Effector memory CD4-positive, alpha-beta T cell (primary cell): ENCODE measurements around the gene CD38.
"Not testable (repeated sequence)": the region's sequence is repeated elsewhere in the genome, so short reads cannot be mapped to it uniquely, and the experiment has no call there.

Experiments
- DNase-seq, 3 donors: peaks; one replicate each; pipeline ENCODE4 v3.0.0-alpha.2; 2020
- H3K27ac ChIP-seq: 2 replicates; pipeline ENCODE4 v1.7.0; 2013; ENCODE audit warnings: mild to moderate bottlenecking, low read length, moderate library complexity; ENCODE audit not compliant: insufficient read depth, poor library complexity, severe bottlenecking
- H3K27me3 ChIP-seq: replicated peaks from 2 replicates; pipeline ENCODE4 v1.7.0; 2013; ENCODE audit warnings: mild to moderate bottlenecking, low read length; ENCODE audit not compliant: insufficient read depth, control insufficient read depth, poor library complexity, severe bottlenecking
- H3K36me3 ChIP-seq: 2 replicates; pipeline ENCODE4 v1.7.0; 2013; ENCODE audit warnings: mild to moderate bottlenecking, low read length, moderate library complexity; ENCODE audit not compliant: control insufficient read depth, insufficient read depth
- H3K4me1 ChIP-seq: 2 replicates; pipeline ENCODE4 v1.7.0; 2013; ENCODE audit warnings: low read length, mild to moderate bottlenecking; ENCODE audit not compliant: control insufficient read depth, insufficient read depth, poor library complexity, severe bottlenecking
- H3K4me3 ChIP-seq: 2 replicates; pipeline ENCODE4 v1.7.0; 2013; ENCODE audit warnings: low read length, low read depth, mild to moderate bottlenecking; ENCODE audit not compliant: insufficient read depth, poor library complexity, severe bottlenecking
- H3K9me3 ChIP-seq: 2 replicates; pipeline ENCODE4 v1.7.0; 2013; ENCODE audit warnings: mild to moderate bottlenecking, low read length, moderate library complexity; ENCODE audit not compliant: control insufficient read depth

The CD38 gene

GRCh38 chr4:15811703-15812337 lies 33.7 kb downstream of the CD38 start:
- Histone ChIP-seq H3K27ac (no peak overlapping the region), H3K27me3 (no peaks in the 10 kb centered on the region), H3K36me3 (no peaks in the 10 kb centered on the region), H3K9me3 (no peaks in the 10 kb centered on the region), H3K4me1 (no peaks in the 10 kb centered on the region), H3K4me3 (no peak overlapping the region)
- no peak for DNase-seq

- Histone ChIP-seq H3K9me3 (no peaks in the 10 kb centered on the region), H3K27ac (no peak overlapping the region), H3K27me3 (no peaks in the 10 kb centered on the region), H3K4me1 (no peaks in the 10 kb centered on the region), H3K36me3 (no peaks in the 10 kb centered on the region), H3K4me3 (no peak overlapping the region)
- DNase-seq: no peak
These were observed 54.7 kb downstream of the CD38 start for GRCh38 chr4:15832523-15833451.

GRCh38 chr4:15833801-15834200 lies 55.7 kb downstream of the CD38 start:
- H3K4me1 ChIP-seq: no peaks in the 10 kb centered on the region
- DNase-seq: no peak
- H3K27ac ChIP-seq: no peak overlapping the region
- no peak overlapping the region for H3K4me3 ChIP-seq
- H3K27me3 ChIP-seq: no peaks in the 10 kb centered on the region
- no peaks in the 10 kb centered on the region for H3K9me3 ChIP-seq
- H3K36me3 ChIP-seq: no peaks in the 10 kb centered on the region

GRCh38 chr4:15836362-15836761 lies 58.2 kb downstream of the CD38 start:
- no peak overlapping the region for H3K27ac ChIP-seq
- no peaks in the 10 kb centered on the region for H3K27me3 ChIP-seq
- no peaks in the 10 kb centered on the region for H3K4me1 ChIP-seq
- H3K9me3 ChIP-seq: no peaks in the 10 kb centered on the region
- H3K4me3 ChIP-seq: no peak overlapping the region
- no peaks in the 10 kb centered on the region for H3K36me3 ChIP-seq
- no peak for DNase-seq

GRCh38 chr4:15837591-15837990 lies 59.5 kb downstream of the CD38 start:
- H3K4me3 ChIP-seq: no peak overlapping the region
- no peaks in the 10 kb centered on the region for H3K36me3 ChIP-seq
- H3K9me3 ChIP-seq: no peaks in the 10 kb centered on the region
- no peaks in the 10 kb centered on the region for H3K4me1 ChIP-seq
- H3K27me3 ChIP-seq: no peaks in the 10 kb centered on the region
- no peak overlapping the region for H3K27ac ChIP-seq
- DNase-seq: no peak

GRCh38 chr4:15841194-15841730 lies 63.1 kb downstream of the CD38 start:
- not testable (repeated sequence) for H3K27ac ChIP-seq, DNase-seq, H3K4me1 ChIP-seq, H3K9me3 ChIP-seq, H3K36me3 ChIP-seq, H3K27me3 ChIP-seq, H3K4me3 ChIP-seq

- Histone ChIP-seq H3K36me3 (no peaks in the 10 kb centered on the region), H3K27me3 (no peaks in the 10 kb centered on the region), H3K27ac (no peak overlapping the region), H3K4me1 (no peaks in the 10 kb centered on the region), H3K9me3 (no peaks in the 10 kb centered on the region), H3K4me3 (no peak overlapping the region)
- no peak for DNase-seq
These were observed 69.6 kb downstream of the CD38 start for GRCh38 chr4:15847746-15848145.

GRCh38 chr4:15848191-15848842 lies 70.2 kb downstream of the CD38 start:
- Histone ChIP-seq H3K36me3 (no peaks in the 10 kb centered on the region), H3K9me3 (no peaks in the 10 kb centered on the region), H3K4me3 (no peak overlapping the region), H3K27ac (no peak overlapping the region), H3K27me3 (no peaks in the 10 kb centered on the region), H3K4me1 (no peaks in the 10 kb centered on the region)
- DNase-seq: no peak

- H3K36me3 ChIP-seq: no peaks in the 10 kb centered on the region
- no peak overlapping the region for H3K4me3 ChIP-seq
- no peak for DNase-seq
- H3K27ac ChIP-seq: no peak overlapping the region
- H3K4me1 ChIP-seq: no peaks in the 10 kb centered on the region
- no peaks in the 10 kb centered on the region for H3K27me3 ChIP-seq
- no peaks in the 10 kb centered on the region for H3K9me3 ChIP-seq
These were observed 73.8 kb downstream of the CD38 start for GRCh38 chr4:15851969-15852368.

- no peaks in the 10 kb centered on the region for H3K27me3 ChIP-seq
- H3K27ac ChIP-seq: no peak overlapping the region
- DNase-seq: no peak
- H3K4me3 ChIP-seq: no peak overlapping the region
- no peaks in the 10 kb centered on the region for H3K4me1 ChIP-seq
- H3K9me3 ChIP-seq: no peaks in the 10 kb centered on the region
- H3K36me3 ChIP-seq: no peaks in the 10 kb centered on the region
These were observed 74.4 kb downstream of the CD38 start for GRCh38 chr4:15852524-15852923.
